ENCODE results near the gene MPPED1.

DNA sequence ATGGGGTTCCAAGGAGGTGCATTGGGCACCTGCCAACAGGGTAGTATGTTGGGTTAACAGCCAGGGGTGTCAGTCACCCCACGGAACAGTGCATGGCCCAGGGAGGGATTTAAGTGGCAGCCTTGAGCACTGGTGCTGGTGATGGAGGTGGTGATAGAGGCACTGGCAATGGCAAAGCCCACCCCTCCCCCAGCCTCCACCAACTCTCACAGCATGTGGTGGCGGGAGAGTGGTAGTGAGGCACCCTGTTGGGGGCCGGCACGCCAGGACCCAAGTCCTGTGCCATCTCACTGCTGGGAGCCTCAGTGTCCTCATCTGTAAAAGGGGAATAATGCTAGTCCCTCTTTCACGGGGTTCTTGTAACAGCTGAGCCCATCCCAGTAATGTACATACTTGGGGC is 81.5 kb downstream of the MPPED1 start:
- TF ChIP-seq, protein P1, sequence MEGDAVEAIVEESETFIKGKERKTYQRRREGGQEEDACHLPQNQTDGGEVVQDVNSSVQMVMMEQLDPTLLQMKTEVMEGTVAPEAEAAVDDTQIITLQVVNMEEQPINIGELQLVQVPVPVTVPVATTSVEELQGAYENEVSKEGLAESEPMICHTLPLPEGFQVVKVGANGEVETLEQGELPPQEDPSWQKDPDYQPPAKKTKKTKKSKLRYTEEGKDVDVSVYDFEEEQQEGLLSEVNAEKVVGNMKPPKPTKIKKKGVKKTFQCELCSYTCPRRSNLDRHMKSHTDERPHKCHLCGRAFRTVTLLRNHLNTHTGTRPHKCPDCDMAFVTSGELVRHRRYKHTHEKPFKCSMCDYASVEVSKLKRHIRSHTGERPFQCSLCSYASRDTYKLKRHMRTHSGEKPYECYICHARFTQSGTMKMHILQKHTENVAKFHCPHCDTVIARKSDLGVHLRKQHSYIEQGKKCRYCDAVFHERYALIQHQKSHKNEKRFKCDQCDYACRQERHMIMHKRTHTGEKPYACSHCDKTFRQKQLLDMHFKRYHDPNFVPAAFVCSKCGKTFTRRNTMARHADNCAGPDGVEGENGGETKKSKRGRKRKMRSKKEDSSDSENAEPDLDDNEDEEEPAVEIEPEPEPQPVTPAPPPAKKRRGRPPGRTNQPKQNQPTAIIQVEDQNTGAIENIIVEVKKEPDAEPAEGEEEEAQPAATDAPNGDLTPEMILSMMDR (IDR thresholded peaks at IDR 0.05; ENCODE audit: low read depth, low read length, missing input control): no peak
- no peak for TF ChIP-seq TAF1 (conservative IDR thresholded peaks at IDR 0.05)
- TF ChIP-seq JUND (IDR thresholded peaks at IDR 0.05): no peak
- TF ChIP-seq RAD21 (IDR thresholded peaks at IDR 0.05): no peak
- TF ChIP-seq, protein P2, sequence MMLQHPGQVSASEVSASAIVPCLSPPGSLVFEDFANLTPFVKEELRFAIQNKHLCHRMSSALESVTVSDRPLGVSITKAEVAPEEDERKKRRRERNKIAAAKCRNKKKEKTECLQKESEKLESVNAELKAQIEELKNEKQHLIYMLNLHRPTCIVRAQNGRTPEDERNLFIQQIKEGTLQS (IDR thresholded peaks at IDR 0.05): no peak

Data from liver (tissue), 3 donors.